HepG2 (cell line): ENCODE measurements around the gene TARP.
A peak's percentile ranks its signal among the peaks of the same experiment; 100 is the strongest.

Experiments used
- ATAC-seq: fragments of 200-7000 bp; cut with Tn5 transposase; 3 replicates; pipeline ENCODE4 v1.9.1; 2020; ENCODE audit warnings: mild to moderate bottlenecking, moderate library complexity
- BruUV-seq: library from RNA; stranded (reverse); fragments of 400-500 nt; replicated peaks from 2 replicates; lab custom pipeline; 2021; lab: Mats Ljungman, UMichigan
- CTCF ChIA-PET: fragments of 300-600 bp; formaldehyde crosslinking; extraction: SDS; loops from one replicate; lab custom pipeline; 2021; ENCODE audit warnings: low total read pairs, inconsistent platforms, low intra/inter-chr PET ratio; lab: Yijun Ruan, JAX
- POLR2A ChIA-PET: fragments of 350-600 bp; sonication (Branson Sonifier 250); formaldehyde crosslinking; loops from one replicate; lab custom pipeline; 2020; ENCODE audit warnings: antibody characterized with exemption, inconsistent platforms; lab: Yijun Ruan, JAX
- DNase-seq: peaks from one replicate; pipeline ENCODE4 v3.0.0-alpha.2; 2015; ENCODE audit warnings: low spot score
- FAIRE-seq: peaks from 3 replicates; lab custom pipeline; 2011; peaks lifted over from hg19 to GRCh38; lab: Jason Lieb, UNC
- H2AFZ ChIP-seq: one replicate; pipeline ENCODE4 v1.6.1; 2011; ENCODE audit warnings: low read length, inconsistent platforms
- H3K27ac ChIP-seq: fragments of 300-600 bp; 3 replicates; pipeline ENCODE4 v1.8.0; 2011; ENCODE audit warnings: mixed run types, mild to moderate bottlenecking, mixed read lengths, low read length, inconsistent platforms; ENCODE audit not compliant: insufficient read depth; ENCODE audit errors: extremely low read length
- H3K27me3 ChIP-seq, 2 experiments: fragments of 200-600 bp in 1 of 2; 2 replicates in 1 of 2; 3 replicates in 1 of 2; pipeline versions ENCODE4 v1.6.0 to v1.8.0; 2011; ENCODE audit warnings: low read length in 2 of 2, mild to moderate bottlenecking in 2 of 2, moderate library complexity in 2 of 2, inconsistent platforms in 1 of 2; ENCODE audit not compliant: insufficient read depth in 2 of 2, control insufficient read depth in 1 of 2
- H3K36me3 ChIP-seq, 2 experiments: fragments of 200-600 bp in 1 of 2; replicated peaks in 1 of 2; 2 replicates in 1 of 2; 3 replicates in 1 of 2; pipeline versions ENCODE4 v1.5.1 to v1.8.0; 2011; ENCODE audit warnings: low read length in 2 of 2, inconsistent platforms in 1 of 2; ENCODE audit not compliant: insufficient read depth in 2 of 2, control insufficient read depth in 1 of 2
- H3K4me1 ChIP-seq: 2 replicates; pipeline ENCODE4 v1.5.1; 2012; ENCODE audit warnings: low read length, inconsistent platforms; ENCODE audit not compliant: insufficient read depth
- H3K4me2 ChIP-seq: 2 replicates; pipeline ENCODE4 v1.6.0; 2011; ENCODE audit warnings: low read depth, low read length, inconsistent platforms
- H3K4me3 ChIP-seq, 3 experiments: fragments of 200-600 bp in 1 of 3; sonication (generic), shearing (Covaris generic) in 1 of 3; replicated peaks in 1 of 3; 2 replicates each; pipeline ENCODE4 v1.5.1; 2011 to 2016; ENCODE audit warnings: low read length in 3 of 3, inconsistent platforms in 2 of 3, low read depth in 2 of 3, mild to moderate bottlenecking in 2 of 3, control low read depth in 1 of 3, mixed read lengths in 1 of 3; ENCODE audit not compliant: insufficient read depth in 1 of 3
- H3K79me2 ChIP-seq: one replicate; pipeline ENCODE4 v1.6.1; 2011; ENCODE audit warnings: low read length, inconsistent platforms; ENCODE audit not compliant: insufficient read depth
- H3K9ac ChIP-seq: 2 replicates; pipeline ENCODE4 v1.6.0; 2011; ENCODE audit warnings: mild to moderate bottlenecking, low read depth, low read length, inconsistent platforms; ENCODE audit not compliant: insufficient read depth
- H3K9me3 ChIP-seq: 2 replicates; pipeline ENCODE4 v1.5.1; 2012; ENCODE audit warnings: mild to moderate bottlenecking, low read length
- H4K20me1 ChIP-seq: 2 replicates; pipeline ENCODE4 v1.6.0; 2011; ENCODE audit warnings: inconsistent platforms, mild to moderate bottlenecking, low read length, moderate library complexity; ENCODE audit not compliant: insufficient read depth
- AHR ChIP-seq: IDR thresholded peaks from 2 replicates; pipeline ENCODE4 v1.6.1; 2018; ENCODE audit warnings: missing genetic modification reagents, missing compliant biosample characterization
- DMAP1 ChIP-seq: IDR thresholded peaks from 2 replicates; pipeline ENCODE4 v1.6.1; 2016
- ELF3 ChIP-seq: IDR thresholded peaks from 2 replicates; pipeline ENCODE4 v1.6.1; 2016; ENCODE audit warnings: missing genetic modification reagents, missing compliant biosample characterization
- FOXA1 ChIP-seq, 2 experiments: fragments of 450-650 bp in 1 of 2; sonication (generic) in 1 of 2; formaldehyde crosslinking in 1 of 2; IDR thresholded peaks; 2 replicates each; pipeline versions ENCODE4 v1.4.0 to v1.6.1; 2016 to 2020; ENCODE audit warnings: missing genetic modification reagents in 1 of 2
- FOXA3 ChIP-seq: IDR thresholded peaks from 2 replicates; pipeline ENCODE4 v1.6.1; 2016; ENCODE audit warnings: missing genetic modification reagents, missing compliant biosample characterization
- FOXK1 ChIP-seq: sonication (generic); formaldehyde crosslinking; IDR thresholded peaks from 2 replicates; pipeline ENCODE4 v1.4.0; 2020; ENCODE audit warnings: low read depth, missing genetic modification reagents, borderline replicate concordance
- FOXP1 ChIP-seq, 2 experiments: fragments of 450-650 bp in 1 of 2; IDR thresholded peaks; 2 replicates each; pipeline ENCODE4 v1.6.1; 2017 to 2018; ENCODE audit warnings: antibody characterized with exemption in 1 of 2
- FOXP4 ChIP-seq: sonication (generic); formaldehyde crosslinking; IDR thresholded peaks from 2 replicates; pipeline ENCODE4 v1.4.0; 2020; ENCODE audit warnings: missing genetic modification reagents
- GPN1 ChIP-seq: sonication (generic); formaldehyde crosslinking; IDR thresholded peaks from 2 replicates; pipeline ENCODE4 v1.5.1; 2020; ENCODE audit warnings: missing genetic modification reagents, borderline replicate concordance
- KDM3A ChIP-seq: IDR thresholded peaks from 2 replicates; pipeline ENCODE4 v1.6.1; 2018; ENCODE audit warnings: low read depth, missing compliant biosample characterization
- MIXL1 ChIP-seq: IDR thresholded peaks from 2 replicates; pipeline ENCODE4 v1.6.1; 2016
- RAD21 ChIP-seq: fragments of 450-650 bp; formaldehyde crosslinking; IDR thresholded peaks from 2 replicates; pipeline ENCODE4 v1.5.0; 2020; ENCODE audit warnings: mild to moderate bottlenecking
- SMC3 ChIP-seq: IDR thresholded peaks from 2 replicates; pipeline ENCODE4 v1.6.1; 2011; ENCODE audit warnings: low read length, improper control_type of control experiment
- SPEN ChIP-seq: sonication (generic); formaldehyde crosslinking; IDR thresholded peaks from 2 replicates; pipeline ENCODE4 v1.5.1; 2020; ENCODE audit warnings: low read depth, mild to moderate bottlenecking, missing genetic modification reagents
- STAG1 ChIP-seq: sonication (generic); formaldehyde crosslinking; IDR thresholded peaks from 2 replicates; pipeline ENCODE4 v1.4.0; 2020; ENCODE audit warnings: missing genetic modification reagents
- ZFP82 ChIP-seq: sonication (generic); formaldehyde crosslinking; IDR thresholded peaks from 2 replicates; pipeline ENCODE4 v1.5.1; 2020; ENCODE audit warnings: mild to moderate bottlenecking, missing genetic modification reagents, borderline replicate concordance
- WGBS: methylation state at CpG from one replicate; pipeline ENCODE4 v1.1.6; 2017; ENCODE audit warnings: low lambda C conversion rate; 5-methylcytosine and 5-hydroxymethylcytosine counted together
- in situ Hi-C: cut with HindIII; loops from 2 replicates; pipeline ENCODE4 v1.10.0; 2017; ENCODE audit warnings: low pct_unique_long_range_greater_than_20kb; ENCODE audit not compliant: extremely low pct_ligation_motif_present
- intact Hi-C: fragments of 100-400 bp; cut with micrococcal nuclease; formaldehyde crosslinking; loops from one replicate; pipeline ENCODE4 v1.10.0; 2022; ENCODE audit not compliant: unreplicated experiment
- TF ChIP-seq, protein P1 (sequence below): sonication (generic); formaldehyde crosslinking; IDR thresholded peaks from 2 replicates; pipeline ENCODE4 v1.4.0; 2020; ENCODE audit warnings: mild to moderate bottlenecking, missing genetic modification reagents
- TF ChIP-seq, protein P2 (sequence below): sonication (generic); formaldehyde crosslinking; IDR thresholded peaks from 2 replicates; pipeline ENCODE4 v1.5.0; 2020; ENCODE audit warnings: mild to moderate bottlenecking, missing genetic modification reagents, moderate library complexity

Gene TARP

GRCh38 chr7:38222481-38223096, 50.8 kb downstream of the TARP start:
- ATAC-seq = peak; percentile 81
- no peak overlapping the region for H3K4me2 ChIP-seq
- peak; percentile 86 for FAIRE-seq
- no TSS peak for BruUV-seq
- no peaks in the 10 kb centered on the region for H3K79me2 ChIP-seq
- WGBS = 87% methylated on average over 5 of the region's 5 CpGs
- H3K36me3 ChIP-seq = peaks cover 6 to 25% of the 10 kb centered on the region in 2 experiments; a peak in 4 of 5 replicates
- H3K9ac ChIP-seq = no peak overlapping the region
- DNase-seq = peak; percentile 51
- TF ChIP-seq SPEN = no peak
- TF ChIP-seq, protein P1, sequence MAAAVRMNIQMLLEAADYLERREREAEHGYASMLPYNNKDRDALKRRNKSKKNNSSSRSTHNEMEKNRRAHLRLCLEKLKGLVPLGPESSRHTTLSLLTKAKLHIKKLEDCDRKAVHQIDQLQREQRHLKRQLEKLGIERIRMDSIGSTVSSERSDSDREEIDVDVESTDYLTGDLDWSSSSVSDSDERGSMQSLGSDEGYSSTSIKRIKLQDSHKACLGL (CRISPR knock-in tag) = no peak
- TF ChIP-seq STAG1 = peak; percentile 89
- peak; percentile 80 for TF ChIP-seq FOXA3 (CRISPR knock-in tag)
- no peak for TF ChIP-seq FOXP4 (CRISPR knock-in tag)
- TF ChIP-seq KDM3A = 0 out of 2 replicates have a peak, but pooled peaks have one; percentile 30
- peak; percentile 81 for TF ChIP-seq SMC3
- peak; percentile 54; the same call in 1 of the 2 replicates for TF ChIP-seq RAD21 (CRISPR knock-in tag)
- TF ChIP-seq AHR = no peak
- peak; percentile 57; the same call in 1 of the 2 replicates for TF ChIP-seq FOXK1 (CRISPR knock-in tag)
- TF ChIP-seq ELF3 (CRISPR knock-in tag) = peak; percentile 38; the same call in 1 of the 2 replicates
- TF ChIP-seq FOXP1 (IDR thresholded peaks at IDR 0.05) = no peak
- TF ChIP-seq FOXP1 (CRISPR knock-in tag; IDR thresholded peaks at IDR 0.05) = peak; percentile 35; the same call in 1 of the 2 replicates
- TF ChIP-seq, protein P2, sequence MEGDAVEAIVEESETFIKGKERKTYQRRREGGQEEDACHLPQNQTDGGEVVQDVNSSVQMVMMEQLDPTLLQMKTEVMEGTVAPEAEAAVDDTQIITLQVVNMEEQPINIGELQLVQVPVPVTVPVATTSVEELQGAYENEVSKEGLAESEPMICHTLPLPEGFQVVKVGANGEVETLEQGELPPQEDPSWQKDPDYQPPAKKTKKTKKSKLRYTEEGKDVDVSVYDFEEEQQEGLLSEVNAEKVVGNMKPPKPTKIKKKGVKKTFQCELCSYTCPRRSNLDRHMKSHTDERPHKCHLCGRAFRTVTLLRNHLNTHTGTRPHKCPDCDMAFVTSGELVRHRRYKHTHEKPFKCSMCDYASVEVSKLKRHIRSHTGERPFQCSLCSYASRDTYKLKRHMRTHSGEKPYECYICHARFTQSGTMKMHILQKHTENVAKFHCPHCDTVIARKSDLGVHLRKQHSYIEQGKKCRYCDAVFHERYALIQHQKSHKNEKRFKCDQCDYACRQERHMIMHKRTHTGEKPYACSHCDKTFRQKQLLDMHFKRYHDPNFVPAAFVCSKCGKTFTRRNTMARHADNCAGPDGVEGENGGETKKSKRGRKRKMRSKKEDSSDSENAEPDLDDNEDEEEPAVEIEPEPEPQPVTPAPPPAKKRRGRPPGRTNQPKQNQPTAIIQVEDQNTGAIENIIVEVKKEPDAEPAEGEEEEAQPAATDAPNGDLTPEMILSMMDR = peak; percentile 81
- TF ChIP-seq ZFP82 (CRISPR knock-in tag) = no peak
- TF ChIP-seq DMAP1 = 0 out of 2 replicates have a peak, but pooled peaks have one; percentile 21
- no peak for TF ChIP-seq FOXA1 (IDR thresholded peaks at IDR 0.05)
- TF ChIP-seq FOXA1 (CRISPR knock-in tag; IDR thresholded peaks at IDR 0.05) = peak; percentile 70
- TF ChIP-seq GPN1 (CRISPR knock-in tag) = no peak
- TF ChIP-seq MIXL1 = 0 out of 2 replicates have a peak, but pooled peaks have one; percentile 27
- H4K20me1 ChIP-seq = no peaks in the 10 kb centered on the region
- ChIA-PET POLR2A (no interaction called here), CTCF (interaction anchor here (1.8 to 3.4 kb wide), 3 partner anchors 115 to 322 kb away, joined by 13 to 44 read pairs (median 27); no protein-coding TSS in a partner anchor)
- no peak overlapping the region for H2AFZ ChIP-seq
- H3K4me3 ChIP-seq = no peak overlapping the region
- H3K27me3 ChIP-seq = no peaks in the 10 kb centered on the region
- in situ Hi-C loops (loop anchor here (5.0 kb wide), 2 partner anchors 115 to 320 kb away; no protein-coding TSS in a partner anchor), intact Hi-C loops (loop anchor here (1.0 kb wide), 2 partner anchors 115 to 321 kb away; no protein-coding TSS in a partner anchor)
- no peaks in the 10 kb centered on the region for H3K4me1 ChIP-seq
- H3K9me3 ChIP-seq = no peaks in the 10 kb centered on the region
- no peak overlapping the region for H3K27ac ChIP-seq
